SK-N-MC (cell line): Measurements from ENCODE around the gene ROCK2.

Experiments
- DNase-seq: peaks from one replicate; pipeline ENCODE4 v3.0.0-alpha.2; 2011; ENCODE audit warnings: low read depth, low spot score
- H3K27ac ChIP-seq: fragments of 200-600 bp; sonication (generic); 2 replicates; pipeline ENCODE4 v1.5.1; 2016; ENCODE audit warnings: mixed run types
- H3K36me3 ChIP-seq: fragments of 200-600 bp; sonication (generic); 2 replicates; pipeline ENCODE4 v1.6.1; 2017; ENCODE audit warnings: antibody characterized with exemption, low read length, mixed read lengths; ENCODE audit not compliant: insufficient read depth
- H3K4me3 ChIP-seq: fragments of 200-600 bp; sonication (generic); 2 replicates; pipeline ENCODE4 v1.5.1; 2016
- H3K9ac ChIP-seq: fragments of 200-600 bp; sonication (generic); 2 replicates; pipeline ENCODE4 v1.8.0; 2017; ENCODE audit warnings: mixed run types, mixed read lengths; ENCODE audit not compliant: insufficient read length
- H3K9me3 ChIP-seq: fragments of 200-600 bp; sonication (generic); 2 replicates; pipeline ENCODE4 v1.6.1; 2017; ENCODE audit warnings: low read depth, mild to moderate bottlenecking, antibody characterized with exemption, low read length, moderate library complexity, mixed read lengths
- EZH2 ChIP-seq: fragments of 200-600 bp; sonication (generic); IDR thresholded peaks from one replicate; pipeline ENCODE4 v1.6.1; 2017; ENCODE audit warnings: antibody characterized with exemption
- FOXP2 ChIP-seq: optimal IDR thresholded peaks from 2 replicates; pipeline ENCODE3; 2011; ENCODE audit warnings: mild to moderate bottlenecking, moderate library complexity; ENCODE audit not compliant: insufficient read depth; ENCODE audit errors: extremely low read length, control extremely low read depth
- POLR2AphosphoS5 ChIP-seq: IDR thresholded peaks from 2 replicates; pipeline ENCODE4 v1.6.1; 2012; ENCODE audit warnings: mild to moderate bottlenecking, low read depth, low read length, borderline replicate concordance

ROCK2 gene

GRCh38 chr2:11312770-11313471, 31.5 kb downstream of the ROCK2 start:
- no peak for DNase-seq
- H3K9ac ChIP-seq = no peak overlapping the region
- H3K27ac ChIP-seq = no peak overlapping the region
- TF ChIP-seq FOXP2 (no peak), EZH2 (no peak), POLR2AphosphoS5 (no peak)
- H3K36me3 ChIP-seq = peaks cover 3% of the 10 kb centered on the region; the same call in 1 of the 2 replicates
- no peak overlapping the region for H3K4me3 ChIP-seq
- no peaks in the 10 kb centered on the region for H3K9me3 ChIP-seq

DNA sequence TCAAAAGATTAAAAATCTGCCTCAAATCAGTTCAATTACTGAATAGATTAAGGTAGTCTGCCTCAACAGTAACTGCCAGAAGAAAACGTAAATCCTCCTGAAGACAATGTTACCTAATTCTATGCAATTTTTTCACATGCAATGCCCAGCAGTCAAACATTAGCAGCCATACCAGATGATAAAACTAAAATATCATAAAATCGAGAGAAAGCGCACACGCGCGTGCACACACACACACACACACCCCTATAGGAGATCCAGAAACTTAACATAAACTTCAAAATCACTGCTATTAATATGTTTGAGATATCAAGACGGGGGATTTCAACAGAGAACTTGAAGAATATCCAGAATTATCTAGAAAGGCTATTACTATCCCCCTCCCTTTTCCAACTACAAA, 32.9 kb downstream of the ROCK2 start:
- TF ChIP-seq POLR2AphosphoS5 = no peak
- TF ChIP-seq EZH2 = no peak
- TF ChIP-seq FOXP2 = no peak
- H3K27ac ChIP-seq = peak overlapping the region; percentile 15; the same call in 1 of the 2 replicates
- DNase-seq = no peak

DNA sequence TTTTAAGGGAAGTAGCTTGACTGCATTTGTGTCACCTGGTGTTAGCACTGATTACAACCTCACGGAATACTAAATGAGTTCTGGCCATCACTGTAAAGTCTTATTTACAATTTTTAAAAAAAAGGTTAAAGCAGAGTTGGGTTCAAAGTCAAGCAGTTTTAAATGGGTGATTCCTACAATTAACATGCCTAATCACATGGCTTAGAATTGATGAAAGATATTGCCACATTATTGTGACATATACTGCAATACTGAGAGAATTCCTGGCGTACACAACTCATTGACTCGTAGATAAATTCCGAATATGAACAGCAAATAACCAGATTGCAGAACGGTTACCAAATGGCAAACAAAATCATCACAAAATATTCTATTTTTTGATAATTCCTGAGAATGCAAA, 34.2 kb downstream of the ROCK2 start:
- Histone ChIP-seq H3K9me3 (no peaks in the 10 kb centered on the region), H3K27ac (peak overlapping the region; percentile 15), H3K4me3 (0 out of 2 replicates have a peak overlapping the region, but pooled peaks have one; percentile 11), H3K9ac (no peak overlapping the region), H3K36me3 (peaks cover 3% of the 10 kb centered on the region; the same call in 1 of the 2 replicates)
- TF ChIP-seq POLR2AphosphoS5 (no peak), FOXP2 (no peak), EZH2 (no peak)
- no peak for DNase-seq

More for the DNA sequence above, 32.9 kb downstream of the ROCK2 start:
- Histone ChIP-seq H3K9ac (no peak overlapping the region), H3K9me3 (no peaks in the 10 kb centered on the region), H3K36me3 (peaks cover 3% of the 10 kb centered on the region; the same call in 1 of the 2 replicates), H3K4me3 (no peak overlapping the region)

- H3K36me3 ChIP-seq = peaks cover 3% of the 10 kb centered on the region; the same call in 1 of the 2 replicates
- H3K4me3 ChIP-seq = 0 out of 2 replicates have a peak overlapping the region, but pooled peaks have one; percentile 28
- H3K9me3 ChIP-seq = no peaks in the 10 kb centered on the region
- TF ChIP-seq EZH2 = no peak
- TF ChIP-seq FOXP2 = no peak
- no peak for TF ChIP-seq POLR2AphosphoS5
- no peak overlapping the region for H3K9ac ChIP-seq
- peak overlapping the region; percentile 15 for H3K27ac ChIP-seq
- no peak for DNase-seq
These were observed 34.7 kb downstream of the ROCK2 start for GRCh38 chr2:11309706-11310105.

- TF ChIP-seq POLR2AphosphoS5 (no peak), FOXP2 (no peak), EZH2 (no peak)
- H3K9ac ChIP-seq = no peak overlapping the region
- no peak overlapping the region for H3K4me3 ChIP-seq
- H3K9me3 ChIP-seq = no peaks in the 10 kb centered on the region
- DNase-seq = no peak
- H3K36me3 ChIP-seq = peaks cover 3% of the 10 kb centered on the region; the same call in 1 of the 2 replicates
- H3K27ac ChIP-seq = no peak overlapping the region
These were observed 36.5 kb downstream of the ROCK2 start for GRCh38 chr2:11307764-11308415.

DNA sequence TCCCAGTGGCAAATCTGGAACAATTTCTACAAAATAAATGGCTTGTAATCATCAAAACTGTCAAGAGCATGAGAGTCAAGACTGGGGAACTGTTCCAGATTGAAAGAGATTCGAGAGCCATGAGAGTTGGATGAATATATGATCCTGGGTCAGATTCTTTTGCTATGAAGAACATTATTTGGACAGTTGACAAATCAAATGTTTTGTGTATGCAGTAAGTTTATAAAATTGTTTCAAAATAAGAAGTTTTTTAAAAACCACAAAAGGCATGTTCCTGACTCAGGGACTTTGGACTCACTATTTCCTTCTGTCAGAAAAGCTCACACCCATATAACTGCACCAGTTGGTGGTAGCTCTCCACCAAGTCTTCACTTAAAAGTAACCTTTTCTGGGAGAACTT, 38.5 kb downstream of the ROCK2 start:
- TF ChIP-seq FOXP2 = no peak
- TF ChIP-seq POLR2AphosphoS5 = no peak
- TF ChIP-seq EZH2 = no peak
- Histone ChIP-seq H3K27ac (peak overlapping the region; percentile 62; the same call in 1 of the 2 replicates), H3K9ac (no peak overlapping the region), H3K9me3 (no peaks in the 10 kb centered on the region), H3K36me3 (peaks cover 3% of the 10 kb centered on the region; the same call in 1 of the 2 replicates), H3K4me3 (peak overlapping the region; percentile 46)
- no peak for DNase-seq

- no peak overlapping the region for H3K9ac ChIP-seq
These were observed 39.1 kb downstream of the ROCK2 start for GRCh38 chr2:11305338-11305737.

GRCh38 chr2:11304476-11304875, 40.0 kb downstream of the ROCK2 start:
- no peak overlapping the region for H3K4me3 ChIP-seq
- H3K9me3 ChIP-seq = no peaks in the 10 kb centered on the region
- H3K36me3 ChIP-seq = peaks cover 3% of the 10 kb centered on the region; the same call in 1 of the 2 replicates
- TF ChIP-seq POLR2AphosphoS5 (no peak), EZH2 (no peak), FOXP2 (no peak)
- H3K9ac ChIP-seq = no peak overlapping the region
- DNase-seq = no peak
- H3K27ac ChIP-seq = no peak overlapping the region

More at GRCh38 chr2:11305338-11305737, 39.1 kb downstream of the ROCK2 start:
- H3K27ac ChIP-seq = no peak overlapping the region
- TF ChIP-seq EZH2 (no peak), POLR2AphosphoS5 (no peak), FOXP2 (no peak)
- H3K4me3 ChIP-seq = no peak overlapping the region
- peaks cover 3% of the 10 kb centered on the region; the same call in 1 of the 2 replicates for H3K36me3 ChIP-seq
- no peaks in the 10 kb centered on the region for H3K9me3 ChIP-seq
- DNase-seq = no peak
